Lower leg skin (tissue), 3 donors: ENCODE data around the gene RYK.

Experiments
- CTCF ChIP-seq, 3 donors: fragments of 450-650 bp; IDR thresholded peaks; one replicate each; pipeline ENCODE4 v1.5.1; 2016; ENCODE audit warnings: antibody characterized with exemption in 3 of 3, mild to moderate bottlenecking in 3 of 3, moderate library complexity in 2 of 3
- POLR2A ChIP-seq, 2 donors: fragments of 450-650 bp; IDR thresholded peaks; one replicate each; pipeline ENCODE4 v1.6.1; 2016 to 2017; ENCODE audit warnings: antibody characterized with exemption in 2 of 2, mild to moderate bottlenecking in 1 of 2, moderate library complexity in 1 of 2

GRCh38 chr3:134242649-134243617, 7.7 kb downstream of the RYK start:
- TF ChIP-seq CTCF (IDR thresholded peaks at IDR 0.05) (no peak), POLR2A (IDR thresholded peaks at IDR 0.05) (no peak)
